OCI-LY1 (cell line): ENCODE results near the gene ADAM12.

ENCODE experiments used
- EZH2 ChIP-seq: fragments of 200-600 bp; sonication (generic), shearing (Covaris generic); IDR thresholded peaks from 2 replicates; pipeline ENCODE4 v1.8.0; 2017; ENCODE audit warnings: borderline replicate concordance, mixed run types, mild to moderate bottlenecking, antibody characterized with exemption, low read length, moderate library complexity, mixed read lengths
- TF ChIP-seq, protein P1 (sequence below): fragments of 200-600 bp; sonication (generic), shearing (Covaris generic); IDR thresholded peaks from 2 replicates; pipeline ENCODE4 v1.5.1; 2017; ENCODE audit warnings: mild to moderate bottlenecking, antibody characterized with exemption, low read length, moderate library complexity, mixed read lengths

DNA sequence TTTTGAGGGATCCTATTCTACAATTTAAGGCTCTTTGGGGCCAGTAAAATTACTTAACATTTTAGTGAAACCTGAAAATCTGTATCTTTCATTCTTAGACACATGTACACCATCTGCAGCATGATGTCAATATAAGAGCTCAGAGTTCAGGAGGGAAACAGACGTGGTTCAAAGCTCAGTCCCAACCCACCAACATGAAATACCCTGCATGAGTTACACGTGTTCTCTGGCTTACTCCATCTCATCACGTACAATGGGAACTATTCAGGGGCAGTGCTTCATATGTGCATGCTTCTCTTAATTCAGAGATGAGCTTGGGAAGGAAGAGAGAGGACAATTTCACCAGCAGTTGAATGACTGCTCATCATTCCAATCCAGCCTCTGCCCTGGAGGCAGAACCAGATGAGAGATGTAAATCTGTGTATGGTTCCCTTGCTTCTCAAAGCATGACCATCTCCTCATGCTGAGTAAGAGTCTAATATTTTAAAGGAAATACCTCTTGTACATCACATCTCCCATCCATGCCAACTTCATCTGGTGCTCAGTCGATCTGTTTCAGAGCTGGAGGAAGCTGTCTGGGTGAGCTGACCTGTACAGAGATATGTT, 29.0 kb upstream of the ADAM12 start:
- TF ChIP-seq, protein P1, sequence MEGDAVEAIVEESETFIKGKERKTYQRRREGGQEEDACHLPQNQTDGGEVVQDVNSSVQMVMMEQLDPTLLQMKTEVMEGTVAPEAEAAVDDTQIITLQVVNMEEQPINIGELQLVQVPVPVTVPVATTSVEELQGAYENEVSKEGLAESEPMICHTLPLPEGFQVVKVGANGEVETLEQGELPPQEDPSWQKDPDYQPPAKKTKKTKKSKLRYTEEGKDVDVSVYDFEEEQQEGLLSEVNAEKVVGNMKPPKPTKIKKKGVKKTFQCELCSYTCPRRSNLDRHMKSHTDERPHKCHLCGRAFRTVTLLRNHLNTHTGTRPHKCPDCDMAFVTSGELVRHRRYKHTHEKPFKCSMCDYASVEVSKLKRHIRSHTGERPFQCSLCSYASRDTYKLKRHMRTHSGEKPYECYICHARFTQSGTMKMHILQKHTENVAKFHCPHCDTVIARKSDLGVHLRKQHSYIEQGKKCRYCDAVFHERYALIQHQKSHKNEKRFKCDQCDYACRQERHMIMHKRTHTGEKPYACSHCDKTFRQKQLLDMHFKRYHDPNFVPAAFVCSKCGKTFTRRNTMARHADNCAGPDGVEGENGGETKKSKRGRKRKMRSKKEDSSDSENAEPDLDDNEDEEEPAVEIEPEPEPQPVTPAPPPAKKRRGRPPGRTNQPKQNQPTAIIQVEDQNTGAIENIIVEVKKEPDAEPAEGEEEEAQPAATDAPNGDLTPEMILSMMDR: no peak
- TF ChIP-seq EZH2: no peak
